NCI-H69 (cell line): ENCODE measurements around the gene PRDM5.
"Not testable (repeated sequence)": the region's sequence is repeated elsewhere in the genome, so short reads cannot be mapped to it uniquely, and the experiment has no call there.

Experiments
- DNase-seq: peaks from one replicate; lab custom pipeline; 2025; lab: John Stamatoyannopoulos, UW

PRDM5 gene

GRCh38 chr4:120753854-120754253 is 168.7 kb downstream of the PRDM5 start:
- peak; percentile 35 for DNase-seq

- no peak for DNase-seq
Measured at GRCh38 chr4:120750152-120750525, 172.4 kb downstream of the PRDM5 start.

- peak; percentile 89 for DNase-seq
Measured at GRCh38 chr4:120749445-120750151, 172.9 kb downstream of the PRDM5 start.

- DNase-seq: not testable (repeated sequence)
Measured at GRCh38 chr4:120741636-120742035, 180.9 kb downstream of the PRDM5 start.

GRCh38 chr4:120736312-120736711 is 186.2 kb downstream of the PRDM5 start:
- DNase-seq: no peak

GRCh38 chr4:120733968-120734367 is 188.6 kb downstream of the PRDM5 start:
- no peak for DNase-seq

GRCh38 chr4:120733054-120733453 is 189.5 kb downstream of the PRDM5 start:
- DNase-seq: no peak

- DNase-seq: no peak
Measured at GRCh38 chr4:120731561-120731960, 191.0 kb downstream of the PRDM5 start.

- peak; percentile 28 for DNase-seq
Measured at GRCh38 chr4:120730777-120731320, 191.7 kb downstream of the PRDM5 start.

GRCh38 chr4:120728892-120729675 is 193.4 kb downstream of the PRDM5 start:
- DNase-seq: no peak

GRCh38 chr4:120725639-120726580 is 196.6 kb downstream of the PRDM5 start:
- DNase-seq: no peak

GRCh38 chr4:120724656-120725055 is 197.9 kb downstream of the PRDM5 start:
- peak; percentile 72 for DNase-seq

- peak; percentile 70 for DNase-seq
Measured at GRCh38 chr4:120723986-120724385, 198.5 kb downstream of the PRDM5 start.

- no peak for DNase-seq
Measured at GRCh38 chr4:120723105-120723504, 199.4 kb downstream of the PRDM5 start.

- no peak for DNase-seq
Measured at GRCh38 chr4:120722655-120723054, 199.9 kb downstream of the PRDM5 start.

- DNase-seq: no peak
Measured at GRCh38 chr4:120720354-120720934, 202.1 kb downstream of the PRDM5 start.

- DNase-seq: peak; percentile 32
Measured at GRCh38 chr4:120718979-120719566, 203.5 kb downstream of the PRDM5 start.

- DNase-seq: no peak
Measured at GRCh38 chr4:120716346-120716745, 206.2 kb downstream of the PRDM5 start.

GRCh38 chr4:120714417-120715010 is 208.0 kb downstream of the PRDM5 start:
- no peak for DNase-seq

- no peak for DNase-seq
Measured at GRCh38 chr4:120709991-120710390, 212.5 kb downstream of the PRDM5 start.

- no peak for DNase-seq
Measured at GRCh38 chr4:120704538-120704937, 218.0 kb downstream of the PRDM5 start.
